GM19468 (cell line): ENCODE data around the gene HOXA7.

ENCODE experiments used
- ATAC-seq: cut with Tn5 transposase; IDR thresholded peaks from one replicate; pipeline ENCODE4 v1.9.1; 2021; ENCODE audit warnings: mild to moderate bottlenecking, moderate library complexity, moderate number of reproducible peaks; ENCODE audit not compliant: unreplicated experiment; ENCODE audit errors: extremely low read depth

HOXA7 gene

DNA sequence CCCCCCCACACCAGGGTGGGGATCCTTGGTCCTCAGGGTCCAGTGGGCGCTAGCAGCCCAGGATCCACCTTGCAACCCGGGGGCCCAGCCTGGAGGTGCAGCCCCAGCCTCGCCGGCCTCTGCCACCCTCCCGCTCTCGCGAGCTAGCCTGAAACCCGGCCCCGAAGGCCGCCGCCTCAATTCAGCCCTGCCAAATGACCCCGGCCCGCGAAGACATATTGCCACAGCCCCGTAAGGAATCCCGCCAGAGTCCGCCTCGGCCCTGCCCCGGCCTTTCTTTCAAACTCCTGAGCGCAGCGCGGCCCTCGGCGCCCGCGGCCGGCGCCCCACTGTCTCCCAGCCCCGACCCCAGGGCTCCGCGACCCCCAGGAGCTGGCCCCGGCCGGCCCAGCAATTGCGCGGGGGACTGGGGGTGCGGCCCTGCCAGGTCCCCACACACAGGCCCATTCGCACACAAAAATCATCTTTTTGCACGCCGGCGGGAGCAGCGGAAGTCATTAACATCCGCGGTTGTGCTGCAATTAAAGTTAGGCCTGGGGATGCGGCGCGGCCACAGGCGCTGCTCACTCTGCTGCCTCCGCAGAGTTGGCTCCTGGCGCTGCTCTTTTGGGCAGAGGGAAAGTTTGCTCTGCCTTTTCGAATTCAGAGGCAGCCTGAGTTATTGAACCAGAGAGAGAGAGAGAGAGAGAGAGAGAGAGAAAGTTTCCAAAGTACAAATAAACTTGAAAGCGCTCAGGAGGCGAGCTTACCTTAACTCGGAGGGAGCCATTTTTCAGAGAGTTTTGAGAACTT lies 16.9 kb downstream of the HOXA7 start:
- no peak for ATAC-seq

DNA sequence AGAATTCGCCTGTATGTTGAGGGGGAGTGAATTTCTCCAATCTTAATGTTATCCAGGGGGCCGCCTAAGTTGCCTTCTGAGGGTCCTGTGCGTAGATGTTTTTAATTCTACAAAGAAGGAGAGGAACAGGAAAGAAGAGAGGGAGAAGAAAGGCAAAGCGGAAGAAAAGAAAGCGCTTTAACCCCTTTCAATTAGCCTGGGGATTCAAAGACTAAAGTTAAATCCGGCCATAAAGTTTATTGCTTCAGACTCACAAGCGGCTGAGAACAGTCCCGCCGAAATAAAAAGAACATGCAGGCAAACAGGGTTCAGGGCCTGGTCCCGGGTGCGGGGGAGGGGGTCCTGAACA lies 17.5 kb downstream of the HOXA7 start:
- no peak for ATAC-seq

DNA sequence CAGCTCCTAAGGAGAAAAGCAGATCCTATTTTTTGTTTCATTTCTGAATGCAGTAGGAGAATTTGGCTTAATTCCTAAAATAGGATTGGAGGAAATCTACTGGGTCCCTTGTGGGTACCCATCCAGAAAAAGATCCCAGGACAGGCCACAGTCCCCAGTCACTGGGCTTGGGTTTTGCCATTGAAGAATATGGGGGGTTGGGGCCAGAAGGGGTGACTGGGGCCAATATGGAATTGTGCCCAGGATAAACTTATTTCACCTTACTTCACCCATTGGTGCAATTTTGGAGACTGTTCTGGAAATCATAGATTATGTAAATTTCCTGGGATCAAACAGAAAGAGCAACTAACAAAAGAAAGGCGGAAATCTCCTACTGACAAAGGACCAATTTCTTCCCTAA lies 18.0 kb downstream of the HOXA7 start:
- ATAC-seq: no peak

DNA sequence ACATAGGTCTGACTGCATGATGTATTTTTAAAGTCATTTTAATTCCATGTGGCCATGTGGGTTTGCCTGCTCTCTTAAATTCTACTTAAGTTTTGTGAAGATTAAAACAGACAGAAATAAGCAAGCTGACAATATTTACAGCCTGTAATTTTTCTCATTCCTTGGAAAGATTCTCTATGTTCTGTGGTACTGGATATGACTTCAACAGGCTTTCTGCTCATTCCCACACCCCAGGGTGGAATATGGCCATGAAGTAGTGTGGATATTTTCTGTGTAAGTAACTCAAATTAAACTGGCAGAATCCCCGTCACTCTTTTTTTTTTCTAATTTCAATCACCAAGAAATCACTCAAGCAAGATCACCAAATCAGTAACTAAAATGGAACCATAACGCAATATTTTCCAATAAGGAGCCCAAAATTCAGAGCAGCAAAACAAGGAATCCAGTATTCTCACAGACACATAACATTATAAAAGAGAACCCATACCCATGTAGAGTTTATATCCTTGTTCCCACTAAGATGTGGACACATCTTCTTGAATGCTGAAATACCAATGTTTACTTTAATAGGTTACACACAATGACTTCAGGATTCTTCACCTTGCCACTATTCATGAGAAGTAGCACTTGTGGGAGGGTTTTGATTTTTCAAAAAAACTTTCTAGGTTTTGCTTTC lies 18.7 kb downstream of the HOXA7 start:
- ATAC-seq: no peak

DNA sequence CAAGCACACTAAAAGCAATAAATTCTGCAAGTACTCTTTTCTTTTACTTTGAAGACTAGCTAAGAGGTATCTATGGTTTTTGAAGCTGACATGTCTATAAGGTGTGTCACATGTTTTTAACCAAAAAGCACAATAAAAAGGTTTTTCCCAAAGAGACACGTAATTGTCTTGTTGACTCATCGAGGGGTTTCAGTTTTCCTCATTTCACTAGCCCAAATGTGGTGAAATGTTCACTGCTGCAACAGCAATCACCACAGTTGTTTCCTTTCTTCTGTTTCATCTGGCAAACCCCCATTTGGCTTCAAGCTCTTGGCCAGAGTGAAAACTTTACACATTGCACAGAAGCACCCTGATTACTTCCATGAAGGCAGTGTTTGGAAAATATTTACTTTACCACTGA lies 22.1 kb downstream of the HOXA7 start:
- no peak for ATAC-seq

DNA sequence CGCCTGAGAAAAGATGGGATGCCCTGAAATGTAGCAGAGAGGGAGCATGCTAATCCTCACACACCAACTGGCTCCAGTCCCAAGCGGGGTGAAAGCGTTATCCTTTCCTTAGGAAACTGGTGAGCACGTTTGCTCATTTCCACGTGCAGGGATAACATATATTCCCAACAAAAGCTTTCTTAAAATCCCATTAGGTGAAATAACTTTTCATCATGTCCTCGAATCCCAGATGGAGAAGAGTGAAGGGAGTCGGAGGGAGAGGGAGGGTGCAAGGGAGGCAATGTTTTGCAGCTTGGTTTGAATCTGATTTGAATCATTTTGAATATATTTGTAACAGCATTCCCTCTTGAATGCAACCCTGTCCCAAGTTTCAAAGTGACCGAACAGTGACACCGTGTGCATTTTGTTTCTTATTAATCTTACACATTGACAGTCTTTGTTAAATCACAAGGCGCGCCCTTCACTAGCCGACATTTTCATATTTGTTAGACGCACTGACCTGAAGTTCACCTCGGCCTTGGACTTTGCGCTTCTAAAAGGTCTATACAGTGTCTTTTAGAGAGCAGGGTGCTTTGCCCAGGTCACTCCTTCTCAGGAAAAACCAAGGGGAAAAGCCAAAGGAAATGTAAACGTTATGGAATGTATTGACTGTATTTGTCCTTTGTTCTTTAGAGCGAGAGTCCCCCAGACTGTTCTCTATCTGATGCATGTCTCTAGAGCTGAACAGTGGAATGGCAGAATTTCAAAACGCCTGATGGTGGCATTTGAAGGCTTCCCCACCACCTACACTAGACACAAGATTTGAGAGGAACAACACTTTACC lies 22.9 kb downstream of the HOXA7 start:
- no peak for ATAC-seq

DNA sequence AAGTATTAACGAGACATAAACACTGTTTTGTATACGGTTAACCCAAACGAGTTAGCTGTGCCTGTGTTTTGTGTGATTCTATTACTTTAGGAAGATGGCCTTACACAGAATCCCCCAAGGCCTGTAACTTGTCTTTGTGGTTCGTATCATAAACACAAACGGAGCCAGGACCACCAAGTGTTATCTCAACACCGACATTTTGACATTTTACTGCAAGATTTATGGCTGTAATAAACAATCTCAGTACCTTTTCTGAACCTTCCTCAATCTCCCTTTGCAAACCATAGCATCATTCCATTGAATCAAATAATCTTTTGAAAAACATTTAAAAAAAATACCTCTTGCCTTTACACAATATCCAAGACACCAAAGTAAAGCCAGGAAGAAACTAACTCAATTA lies 23.5 kb downstream of the HOXA7 start:
- no peak for ATAC-seq

DNA sequence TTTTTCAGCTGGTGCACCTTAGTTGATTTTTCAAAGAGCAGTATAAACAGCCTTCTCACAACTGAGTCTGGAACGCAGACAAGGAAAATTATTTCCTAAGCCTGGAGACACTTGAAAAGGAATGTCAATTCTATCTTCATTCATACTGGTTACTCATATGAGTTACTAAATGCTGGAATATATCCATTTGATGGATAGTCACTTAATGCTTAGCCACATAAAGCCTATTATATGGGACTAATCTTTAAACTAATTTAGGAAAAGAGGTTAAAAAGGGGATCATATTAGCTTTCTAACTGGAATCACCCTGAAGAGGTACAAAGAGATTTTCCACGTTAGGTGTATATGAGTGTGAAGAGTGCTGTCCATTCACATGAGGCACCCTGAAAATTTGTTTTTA lies 24.3 kb downstream of the HOXA7 start:
- ATAC-seq: no peak

DNA sequence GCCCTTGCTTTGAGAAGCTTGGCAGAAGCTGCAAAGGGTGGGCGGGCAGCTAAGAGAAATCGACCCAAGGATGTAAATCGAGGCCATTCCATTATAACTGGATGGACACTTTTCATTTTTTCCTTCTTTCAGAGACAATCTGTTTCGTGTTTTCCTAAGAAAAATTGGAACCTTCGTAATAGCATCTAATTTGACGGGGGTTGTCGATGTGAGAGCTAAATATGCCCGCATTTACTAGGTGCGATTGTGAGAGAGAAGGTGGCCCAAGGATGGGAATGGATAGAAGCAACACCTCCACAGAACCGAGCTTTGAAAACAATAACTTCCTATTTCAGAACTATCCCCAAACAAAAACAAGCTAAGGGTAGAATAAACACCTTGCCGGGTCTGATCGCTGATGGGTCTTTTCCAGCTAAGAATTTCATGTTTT lies 25.1 kb downstream of the HOXA7 start:
- no peak for ATAC-seq

DNA sequence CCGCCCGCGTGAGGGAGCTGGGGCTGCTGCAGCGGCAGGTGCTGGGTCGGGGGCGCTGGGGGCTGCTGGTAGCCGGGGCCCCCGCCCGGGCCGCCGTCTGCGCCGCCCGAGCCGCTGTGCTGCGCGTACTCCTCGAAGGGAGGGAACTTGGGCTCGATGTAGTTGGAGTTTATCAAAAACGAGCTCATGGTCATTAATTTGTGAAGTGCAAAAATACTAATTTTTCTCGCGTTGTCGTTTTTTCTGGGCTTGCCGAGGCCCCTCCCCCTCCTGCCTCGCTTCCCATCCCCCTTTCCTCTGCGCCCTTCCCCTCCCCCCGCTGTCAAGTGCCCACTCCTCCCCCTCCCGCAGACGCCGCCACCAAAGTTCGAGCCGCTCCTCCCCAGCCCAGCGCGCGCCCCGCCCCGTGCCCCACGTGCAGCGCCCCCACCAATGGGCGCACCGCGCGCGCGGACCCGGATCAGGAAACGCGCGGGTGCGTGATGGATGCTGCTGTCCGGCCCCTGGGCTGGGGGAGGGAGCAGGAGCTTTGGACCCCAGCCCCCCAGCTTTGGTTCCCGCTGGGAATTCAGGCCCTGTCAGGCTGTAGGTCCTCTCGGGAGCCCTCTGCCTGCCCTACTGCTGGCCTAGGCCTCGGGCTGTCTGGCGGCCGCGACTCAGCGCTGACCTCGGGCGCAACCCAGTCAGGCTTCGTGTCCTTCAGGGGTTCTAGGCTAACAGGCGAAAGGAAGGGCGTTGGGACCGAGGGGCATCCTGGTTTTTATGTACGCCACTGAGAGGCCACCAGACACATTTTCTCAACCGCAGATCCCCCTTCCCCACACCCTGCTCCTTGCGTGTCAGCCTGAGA lies 25.7 kb downstream of the HOXA7 start, which contains the start of gene HOXA4:
Gene HOXA4 (minus strand): TSS at position 218 of the 850 bp plus-strand sequence. CDS start 24 bp downstream, at position 194.
- no peak for ATAC-seq

DNA sequence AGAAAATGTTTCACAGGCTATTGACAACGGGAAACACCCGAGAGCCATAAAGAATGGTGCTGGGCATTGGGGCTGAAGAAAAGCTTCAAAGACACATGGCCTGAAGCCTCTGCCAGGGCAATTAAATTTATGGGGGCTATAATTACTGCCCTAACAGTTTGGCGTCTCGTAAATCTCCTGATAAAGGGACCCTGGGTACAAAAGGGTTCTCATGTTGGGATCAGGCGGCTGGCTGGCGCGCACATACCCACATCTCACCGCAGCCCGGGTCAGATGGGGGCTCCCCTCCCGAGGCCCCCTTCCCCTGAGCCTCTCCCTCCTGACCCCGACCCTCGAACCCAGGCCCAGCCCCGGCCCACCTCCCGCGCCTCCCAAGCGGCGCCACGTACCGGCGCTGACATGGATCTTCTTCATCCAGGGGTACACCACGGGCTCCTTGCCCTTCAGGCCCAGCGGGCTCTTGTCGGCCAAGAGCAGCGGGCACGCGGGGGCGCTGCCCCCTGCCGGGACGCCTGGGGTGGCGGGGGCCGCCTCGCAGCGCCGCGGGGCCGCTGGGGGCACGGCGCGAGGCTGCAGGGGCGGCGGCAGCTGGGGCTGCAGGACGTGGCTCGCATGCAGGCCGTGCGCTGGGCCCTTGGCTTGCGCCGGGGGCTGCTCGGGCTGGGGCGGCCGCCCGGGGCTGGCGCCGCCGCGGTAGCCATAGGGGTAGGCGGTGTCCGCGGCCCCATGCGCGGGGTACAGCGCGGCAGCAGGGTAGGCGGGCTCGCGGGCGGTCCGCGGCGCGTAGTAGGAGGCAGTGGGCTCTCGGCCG lies 26.5 kb downstream of the HOXA7 start:
- no peak for ATAC-seq

DNA sequence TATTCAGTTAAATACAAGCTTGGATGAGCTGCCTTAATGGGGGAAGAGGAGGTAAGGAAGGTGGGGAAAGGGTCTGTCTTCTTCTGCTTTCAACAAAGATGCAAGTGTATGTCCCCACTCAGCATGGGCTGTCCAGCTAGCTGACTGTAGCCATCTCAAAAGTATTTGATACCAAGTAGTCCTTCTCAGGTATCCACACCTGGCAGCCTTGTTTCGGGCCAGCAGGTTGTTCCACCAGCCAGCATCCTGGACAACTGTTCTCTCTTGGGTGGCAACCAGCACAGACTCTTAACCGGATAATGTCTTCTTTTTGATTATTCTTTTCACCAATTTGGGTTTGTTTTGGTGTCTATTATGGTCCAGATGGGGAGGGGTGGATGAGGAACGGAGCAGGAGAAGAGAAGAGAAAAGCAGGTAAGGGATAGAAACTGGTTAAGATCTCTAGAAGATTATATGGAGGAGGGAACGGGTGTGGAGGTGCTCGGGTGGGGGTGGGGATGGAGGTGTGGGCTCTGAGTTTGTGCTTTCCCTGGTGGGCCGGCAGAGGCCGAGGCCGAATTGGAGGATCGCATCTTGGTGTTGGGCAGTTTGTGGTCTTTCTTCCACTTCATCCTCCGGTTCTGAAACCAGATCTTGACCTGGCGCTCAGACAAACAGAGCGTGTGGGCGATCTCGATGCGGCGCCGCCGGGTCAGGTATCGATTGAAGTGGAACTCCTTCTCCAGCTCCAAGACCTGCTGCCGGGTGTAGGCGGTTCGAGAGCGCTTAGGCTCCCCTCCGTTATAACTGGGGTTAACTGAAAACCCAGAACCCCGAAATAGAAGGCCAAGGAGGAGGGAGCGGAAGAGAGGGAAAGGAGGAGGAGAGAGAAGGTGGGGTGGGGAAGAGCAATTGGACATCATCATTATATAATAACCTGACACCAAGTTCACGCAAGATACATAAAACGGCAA lies 27.4 kb downstream of the HOXA7 start:
- no peak for ATAC-seq

DNA sequence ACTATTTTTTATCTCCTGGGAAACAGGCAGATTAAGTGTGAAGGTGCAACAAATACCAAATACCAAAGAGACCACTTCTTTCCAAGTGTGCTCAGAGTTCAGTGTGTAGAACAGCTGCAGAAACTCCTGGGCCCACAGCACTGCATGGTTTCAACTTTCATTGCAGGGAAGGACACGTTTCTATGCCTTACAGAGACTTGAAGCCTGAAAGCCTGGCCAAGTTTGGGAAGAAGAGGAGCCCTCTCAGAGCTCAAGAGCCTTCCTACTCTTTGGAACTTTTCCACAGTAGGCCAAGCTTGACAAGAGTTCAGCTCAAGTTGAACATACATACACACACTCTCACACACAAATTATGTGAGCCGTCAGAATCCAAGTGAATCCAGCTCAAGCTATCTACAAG lies 28.4 kb downstream of the HOXA7 start:
- ATAC-seq: no peak

DNA sequence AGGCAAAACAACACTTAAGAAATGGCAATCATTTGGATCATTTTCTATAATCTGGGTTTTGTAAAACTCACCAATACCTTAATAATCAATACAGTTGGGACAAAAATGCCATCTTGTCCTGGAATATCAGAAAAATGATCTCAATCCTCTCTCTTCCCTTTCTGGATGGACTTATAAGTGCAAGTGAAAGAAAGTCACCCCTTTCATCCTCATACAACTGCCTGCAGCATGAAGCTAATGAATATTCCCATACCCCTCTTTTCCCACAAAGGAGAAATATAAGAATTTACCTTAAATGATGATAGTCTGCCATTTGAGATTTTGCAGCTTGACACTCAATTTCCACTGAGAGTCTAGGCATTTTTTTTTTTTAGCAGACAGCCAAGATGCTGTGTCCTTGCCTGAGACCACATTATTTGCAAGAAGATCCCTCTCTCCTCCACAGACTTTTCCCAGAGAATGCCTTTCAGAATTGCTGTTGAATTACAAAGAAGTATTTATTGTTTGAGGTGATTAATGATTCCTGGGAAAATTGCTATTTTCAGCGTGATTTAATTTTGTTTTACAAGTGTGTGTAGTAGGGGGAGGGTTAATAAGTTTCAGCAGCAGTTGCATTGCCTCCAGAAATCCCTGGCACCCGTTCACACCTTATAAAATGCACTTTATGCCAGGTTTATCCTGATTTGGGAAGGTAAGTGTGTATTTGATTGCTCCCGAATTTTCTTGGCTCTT lies 29.7 kb downstream of the HOXA7 start:
- ATAC-seq: no peak

DNA sequence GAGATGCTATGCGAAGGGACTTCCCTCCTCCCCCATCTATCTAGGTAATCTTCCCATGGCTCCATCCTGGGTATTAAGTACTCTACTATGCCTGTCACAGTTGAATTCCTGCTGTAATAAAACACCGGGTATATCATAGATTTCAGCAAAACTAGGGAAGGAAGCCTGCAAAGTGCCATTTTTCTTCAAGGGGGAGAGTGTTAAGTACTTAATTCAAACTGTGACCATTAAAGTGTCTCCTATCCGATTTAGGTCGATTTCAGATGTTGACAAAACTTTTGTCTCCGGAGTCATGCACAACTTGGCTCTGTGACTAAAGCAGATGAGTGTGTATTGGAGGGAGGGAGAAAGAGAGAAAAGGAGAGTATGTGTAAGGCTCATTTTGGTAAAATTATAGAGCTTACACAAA lies 30.5 kb downstream of the HOXA7 start:
- no peak for ATAC-seq

DNA sequence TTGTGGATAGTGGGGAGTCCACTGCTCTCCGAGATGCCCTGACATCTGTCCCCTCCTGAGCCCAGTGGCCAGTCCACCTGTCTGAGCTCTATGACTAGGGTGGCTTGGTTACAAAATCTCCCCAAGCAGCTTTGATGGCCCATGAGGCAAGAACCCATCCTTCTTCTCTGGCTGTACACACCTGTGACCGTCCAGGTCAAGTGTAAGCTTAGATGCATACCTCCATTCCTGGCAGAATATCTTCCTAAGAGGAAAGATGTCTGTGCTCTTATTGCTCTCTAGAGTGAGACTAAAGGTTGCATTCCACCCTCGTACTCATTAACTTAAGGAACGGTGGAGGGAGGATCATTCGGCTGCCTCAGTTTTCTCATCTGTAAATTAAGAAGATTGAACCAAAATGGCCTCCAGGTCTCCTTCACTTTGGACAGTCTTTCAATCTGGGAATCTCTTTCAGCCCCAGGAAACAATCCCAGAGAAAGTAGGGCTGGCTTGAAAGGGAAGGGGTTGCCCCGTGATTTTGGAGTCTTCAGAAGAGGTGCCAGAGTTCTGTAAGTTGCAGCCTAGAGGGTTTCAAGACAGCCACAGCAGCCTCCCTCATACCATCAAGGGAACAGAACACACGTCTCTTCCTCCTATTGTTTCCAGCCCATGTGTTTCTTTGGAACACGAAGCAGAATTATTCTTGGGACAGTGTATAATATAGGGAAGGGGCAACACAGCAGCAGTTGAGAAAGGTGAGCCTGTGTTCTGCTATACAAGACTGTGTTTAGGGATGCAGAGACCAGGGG lies 31.4 kb downstream of the HOXA7 start:
- ATAC-seq: no peak
